K562 (cell line): ENCODE measurements around the gene SMIM17. TPM values are rescaled to one million over a fixed set of nuclear protein-coding genes. Genes with fewer than 3 reads are reported as not detected.

Source experiments
- ATAC-seq: fragments of 200-7000 bp; cut with Tn5 transposase; 3 replicates; pipeline ENCODE4 v1.9.1; 2020; ENCODE audit warnings: moderate library complexity
- BruUV-seq: library from RNA; stranded (reverse); fragments of 400-500 nt; replicated peaks from 2 replicates; lab custom pipeline; 2021; lab: Mats Ljungman, UMichigan
- CTCF ChIA-PET: fragments of 300-600 bp; formaldehyde crosslinking; extraction: SDS; loops from one replicate; lab custom pipeline; 2021; ENCODE audit warnings: low intra/inter-chr PET ratio; lab: Yijun Ruan, JAX
- POLR2A ChIA-PET: fragments of 300-600, 350-650 bp; sonication (Branson Sonifier 250); formaldehyde crosslinking; extraction: SDS; loops from one replicate; lab custom pipeline; 2021; ENCODE audit warnings: antibody characterized with exemption, inconsistent platforms; lab: Yijun Ruan, JAX
- DNase-seq, 4 experiments: peaks; one replicate each; pipeline versions ENCODE4 v3.0.0 to v3.0.0-alpha.2; 2011 to 2018; ENCODE audit warnings: low spot score in 3 of 4, mixed read lengths in 3 of 4; ENCODE audit errors: extremely low read depth in 1 of 4
- FAIRE-seq: peaks from 2 replicates; lab custom pipeline; 2011; peaks lifted over from hg19 to GRCh38; lab: Jason Lieb, UNC
- H2AFZ ChIP-seq: 2 replicates; pipeline ENCODE4 v1.6.0; 2011; ENCODE audit warnings: low read depth, low read length, control low read depth, inconsistent platforms
- H3K27ac ChIP-seq: fragments of 200-600 bp; 3 replicates; pipeline ENCODE4 v1.8.0; 2011; ENCODE audit warnings: low read depth, mild to moderate bottlenecking, control low read depth, inconsistent platforms, low read length, moderate library complexity, mixed read lengths; ENCODE audit errors: extremely low read depth
- H3K27me3 ChIP-seq, 2 experiments: fragments of 300-600 bp in 1 of 2; 2 replicates in 1 of 2; 3 replicates in 1 of 2; pipeline versions ENCODE4 v1.6.0 to v1.8.0; 2011; ENCODE audit warnings: inconsistent platforms in 2 of 2, low read length in 2 of 2, mild to moderate bottlenecking in 1 of 2, mixed read lengths in 1 of 2, moderate library complexity in 1 of 2; ENCODE audit not compliant: control insufficient read depth in 2 of 2, insufficient read depth in 2 of 2
- H3K36me3 ChIP-seq: fragments of 300-600 bp; 3 replicates; pipeline ENCODE4 v1.8.0; 2011; ENCODE audit warnings: mild to moderate bottlenecking, low read length, inconsistent platforms; ENCODE audit not compliant: control insufficient read depth, insufficient read depth
- H3K4me1 ChIP-seq, 2 experiments: fragments of 200-600 bp in 1 of 2; replicated peaks in 1 of 2; 2 replicates in 1 of 2; 3 replicates in 1 of 2; pipeline versions ENCODE4 v1.5.1 to v1.8.0; 2011; ENCODE audit warnings: inconsistent platforms in 2 of 2, low read length in 2 of 2, mild to moderate bottlenecking in 1 of 2, mixed read lengths in 1 of 2, moderate library complexity in 1 of 2; ENCODE audit not compliant: control insufficient read depth in 2 of 2, insufficient read depth in 2 of 2
- H3K4me2 ChIP-seq: 2 replicates; pipeline ENCODE4 v1.6.1; 2011; ENCODE audit warnings: low read length, control low read depth, inconsistent platforms, mixed read lengths; ENCODE audit not compliant: insufficient read depth
- H3K4me3 ChIP-seq: fragments of 200-600 bp; sonication (generic), shearing (Covaris generic); 2 replicates; pipeline ENCODE4 v1.5.1; 2016; ENCODE audit warnings: control low read depth, inconsistent platforms
- H3K79me2 ChIP-seq: fragments of 200-600 bp; 3 replicates; pipeline ENCODE4 v1.8.0; 2011; ENCODE audit warnings: low read length, inconsistent platforms; ENCODE audit not compliant: control insufficient read depth, insufficient read depth
- H3K9ac ChIP-seq, 2 experiments: 2 replicates each; pipeline versions ENCODE4 v1.6.0 to v1.6.1; 2011; ENCODE audit warnings: low read depth in 2 of 2, low read length in 2 of 2, control low read depth in 1 of 2, inconsistent platforms in 1 of 2, mild to moderate bottlenecking in 1 of 2, mixed read lengths in 1 of 2; ENCODE audit not compliant: insufficient read depth in 1 of 2
- H3K9me1 ChIP-seq: one replicate; pipeline ENCODE4 v1.6.0; 2011; ENCODE audit warnings: inconsistent platforms, mild to moderate bottlenecking, low read length, moderate library complexity; ENCODE audit not compliant: control insufficient read depth, insufficient read depth
- H3K9me3 ChIP-seq: replicated peaks from 2 replicates; pipeline ENCODE4 v1.5.1; 2011; ENCODE audit warnings: low read depth, low read length, inconsistent platforms; ENCODE audit not compliant: control insufficient read depth, insufficient read depth
- H4K20me1 ChIP-seq: replicated peaks from 2 replicates; pipeline ENCODE4 v1.6.1; 2011; ENCODE audit warnings: low read length, inconsistent platforms, mixed read lengths; ENCODE audit not compliant: control insufficient read depth, insufficient read depth
- ATF3 ChIP-seq, 2 experiments: fragments of 450-650 bp in 1 of 2; sonication (generic) in 1 of 2; formaldehyde crosslinking in 1 of 2; IDR thresholded peaks in 1 of 2; conservative IDR thresholded peaks in 1 of 2; 2 replicates each; pipeline versions ENCODE4 v1.6.1 to v1.8.1; 2016 to 2023; ENCODE audit warnings: mild to moderate bottlenecking in 2 of 2, moderate library complexity in 2 of 2, inconsistent platforms in 1 of 2, missing genetic modification reagents in 1 of 2
- BRF1 ChIP-seq: IDR thresholded peaks from 3 replicates; pipeline ENCODE4 v1.6.1; 2011; ENCODE audit warnings: borderline replicate concordance, mild to moderate bottlenecking; ENCODE audit not compliant: insufficient read length; ENCODE audit errors: extremely low read depth
- CXXC5 ChIP-seq: fragments of 250-450 bp; sonication (Bioruptor Pico); IDR thresholded peaks from 2 replicates; pipeline ENCODE4 v1.8.0; 2022; ENCODE audit warnings: inconsistent platforms, mild to moderate bottlenecking, moderate library complexity
- DPF2 ChIP-seq: fragments of 450-650 bp; IDR thresholded peaks from 2 replicates; pipeline ENCODE4 v1.6.1; 2016
- HDGF ChIP-seq: fragments of 450-650 bp; IDR thresholded peaks from 2 replicates; pipeline ENCODE4 v1.6.1; 2016
- HLTF ChIP-seq: fragments of 450-650 bp; IDR thresholded peaks from 2 replicates; pipeline ENCODE4 v1.6.1; 2016
- MECOM ChIP-seq: fragments of 250-450 bp; sonication (Bioruptor Pico); IDR thresholded peaks from 2 replicates; pipeline ENCODE4 v1.8.0; 2022; ENCODE audit warnings: inconsistent platforms
- OTX1 ChIP-seq: fragments of 450-650 bp; formaldehyde crosslinking; IDR thresholded peaks from 2 replicates; pipeline ENCODE4 v1.4.0; 2022; ENCODE audit warnings: mild to moderate bottlenecking
- PHB ChIP-seq: fragments of 250-450 bp; sonication (Bioruptor Pico); IDR thresholded peaks from 2 replicates; pipeline ENCODE4 v1.5.0; 2021
- RFX5 ChIP-seq: IDR thresholded peaks from 2 replicates; pipeline ENCODE4 v1.6.1; 2011; ENCODE audit warnings: low read depth, mild to moderate bottlenecking, improper control_type of control experiment, low read length
- SAFB2 ChIP-seq: fragments of 200-400 bp; formaldehyde crosslinking; IDR thresholded peaks from 2 replicates; pipeline ENCODE4 v1.6.1; 2018; ENCODE audit warnings: borderline replicate concordance, low read length, low read depth, moderate library complexity; ENCODE audit not compliant: severe bottlenecking
- SMAD2 ChIP-seq: fragments of 150-350 bp; IDR thresholded peaks from 2 replicates; pipeline ENCODE4 v1.6.1; 2014; ENCODE audit warnings: low read depth, mild to moderate bottlenecking, low read length
- STAT6 ChIP-seq: sonication (generic); formaldehyde crosslinking; IDR thresholded peaks from 2 replicates; pipeline ENCODE4 v1.8.1; 2023; ENCODE audit warnings: mild to moderate bottlenecking, missing genetic modification reagents
- YBX1 ChIP-seq: fragments of 450-650 bp; IDR thresholded peaks from 2 replicates; pipeline ENCODE4 v1.7.1; 2016; ENCODE audit warnings: mild to moderate bottlenecking
- ZNF124 ChIP-seq: sonication (generic); formaldehyde crosslinking; IDR thresholded peaks from 2 replicates; pipeline ENCODE4 v1.8.1; 2022; ENCODE audit warnings: missing genetic modification reagents
- ZZZ3 ChIP-seq: fragments of 450-650 bp; IDR thresholded peaks from 2 replicates; pipeline ENCODE4 v1.6.1; 2016; ENCODE audit warnings: antibody characterized with exemption, mild to moderate bottlenecking, moderate library complexity
- WGBS: fragments of 100-300 bp; shearing (Covaris generic); methylation state at CpG from one replicate; pipeline ENCODE4 v1.1.6; 2016; ENCODE audit warnings: low coverage, mixed read lengths; ENCODE audit not compliant: insufficient coverage; ENCODE audit errors: missing lambda C conversion rate; 5-methylcytosine and 5-hydroxymethylcytosine counted together
- in situ Hi-C: fragments of 300-500 bp; cut with MboI; formaldehyde crosslinking; loops from 4 replicates; pipeline ENCODE4 v1.15.0; 2018; ENCODE audit warnings: inconsistent platforms, mixed read lengths
- intact Hi-C: fragments of 100-400 bp; cut with micrococcal nuclease; formaldehyde crosslinking; loops from 2 replicates; pipeline ENCODE4 v1.14.2; 2022
- polyA plus RNA-seq, 8 experiments: library from polyadenylated mRNA; depleted of rRNA in 4 of 8; stranded (reverse) in 5 of 8; unstranded in 3 of 8; fragments of >200 nt; fragmentation: Nextera tagmentation in 2 of 8; fragmentation: Illumina TruSeq in 1 of 8; extraction: Ambion mirVana in 2 of 8; extraction: Trizol in 1 of 8; gene quantifications; 2 replicates each; pipeline versions ENCODE4 v1.2.1 to v1.2.3, GENCODE V29; 2011 to 2014; ENCODE audit warnings: inconsistent platforms in 1 of 8, missing spikeins in 1 of 8
- total RNA-seq, 7 experiments: library from RNA; depleted of rRNA in 6 of 7; stranded (reverse); fragments of >200 nt in 6 of 7; fragmentation: Illumina TruSeq in 2 of 7; extraction: Trizol in 2 of 7; gene quantifications; 2 replicates each; pipeline versions ENCODE4 v1.2.1 to v1.2.3, GENCODE V29; 2011 to 2021; ENCODE audit warnings: low replicate concordance in 1 of 7

SMIM17 gene
- total and polyA plus RNA-seq, 9 of the 15 experiments (the other 6 are each of a cell fraction or from before 2014, with no cell fraction given), result not detected

- FAIRE-seq (no peak), DNase-seq (no peak), ATAC-seq (no peak)
- H3K27me3 ChIP-seq, result no peaks in the 10 kb centered on the region
- no peaks in the 10 kb centered on the region for H4K20me1 ChIP-seq
- ChIA-PET CTCF (no interaction called here), POLR2A (no interaction called here)
- in situ Hi-C loops (no loop called here), intact Hi-C loops (no loop called here)
- H3K9me3 ChIP-seq, result no peaks in the 10 kb centered on the region; the same call in 1 of the 2 replicates
- no peaks in the 10 kb centered on the region for H3K9me1 ChIP-seq
- H3K27ac ChIP-seq, result no peak overlapping the region
- TF ChIP-seq STAT6 (CRISPR knock-in tag) (no peak), ZZZ3 (no peak), CXXC5 (CRISPR knock-in tag) (no peak), DPF2 (no peak), BRF1 (no peak), PHB (CRISPR knock-in tag) (no peak), OTX1 (CRISPR knock-in tag) (no peak), RFX5 (no peak), HDGF (no peak), ATF3 (IDR thresholded peaks at IDR 0.05) (no peak), ATF3 (CRISPR knock-in tag; conservative IDR thresholded peaks at IDR 0.05) (no peak), ZNF124 (no peak), MECOM (CRISPR knock-in tag) (no peak), YBX1 (no peak), SAFB2 (no peak), SMAD2 (no peak), HLTF (no peak)
- no TSS peak for BruUV-seq
- H3K4me1 ChIP-seq, result no peaks in the 10 kb centered on the region
- no peak overlapping the region for H3K9ac ChIP-seq
- WGBS, result 0% methylated on average over 2 of the region's 2 CpGs
- H2AFZ ChIP-seq, result no peak overlapping the region
- H3K79me2 ChIP-seq, result no peaks in the 10 kb centered on the region
- H3K4me3 ChIP-seq, result no peak overlapping the region
- no peak overlapping the region for H3K4me2 ChIP-seq
- no peaks in the 10 kb centered on the region for H3K36me3 ChIP-seq
These were observed 30.2 kb upstream of the SMIM17 start for GRCh38 chr19:56612737-56613136.
